Lower lobe of right lung (tissue), 2 donors: ENCODE results near the gene UVRAG. TPM values are rescaled to one million over a fixed set of nuclear protein-coding genes. Genes with fewer than 3 reads are reported as not detected.

Experiments
- ATAC-seq, 2 donors: fragments of 200-7000 bp; cut with Tn5 transposase; one replicate each; pipeline ENCODE4 v1.9.1; 2020 to 2022; ENCODE audit warnings: mild to moderate bottlenecking in 2 of 2, moderate library complexity in 2 of 2
- DNase-seq: peaks from one replicate; pipeline ENCODE4 v3.0.0-alpha.2; 2020
- H3K27ac ChIP-seq: fragments of 200-600 bp; one replicate; pipeline ENCODE4 v1.8.0; 2022
- H3K27me3 ChIP-seq: fragments of 200-600 bp; one replicate; pipeline ENCODE4 v1.8.0; 2022; ENCODE audit warnings: low read depth
- H3K36me3 ChIP-seq: fragments of 200-600 bp; one replicate; pipeline ENCODE4 v1.8.0; 2022; ENCODE audit warnings: mild to moderate bottlenecking
- H3K4me1 ChIP-seq: fragments of 200-600 bp; one replicate; pipeline ENCODE4 v1.8.0; 2022
- H3K4me3 ChIP-seq: fragments of 200-600 bp; one replicate; pipeline ENCODE4 v1.8.0; 2022; ENCODE audit warnings: mild to moderate bottlenecking
- H3K9me3 ChIP-seq: fragments of 200-600 bp; one replicate; pipeline ENCODE4 v1.8.0; 2022
- CTCF ChIP-seq: fragments of 200-600 bp; IDR thresholded peaks from one replicate; pipeline ENCODE4 v1.8.0; 2022; ENCODE audit warnings: antibody characterized with exemption, mild to moderate bottlenecking
- intact Hi-C: fragments of 100-400 bp; cut with DNase I; formaldehyde crosslinking; loops from one replicate; pipeline ENCODE4 v1.11.0; 2022
- total RNA-seq: library from RNA; stranded (reverse); fragmentation: NEBNext Ultra II Directional; extraction: Animal tissue kit (Norgen Biotek cat#: 25700); gene quantifications from one replicate; pipeline ENCODE4 v1.2.1, GENCODE V29; 2021
- donor health status: DM: no; HTN: yes; CAD: no; lungs with severe emphysema.

UVRAG gene
- total RNA-seq, 1 donor from 2014 or later, result 36.0 TPM

GRCh38 chr11:76085270-76085669 is 270.3 kb downstream of the UVRAG start:
- intact Hi-C loops, result no loop called here
- no peak for ATAC-seq
- no peak for TF ChIP-seq CTCF
- no peak overlapping the region for H3K4me3 ChIP-seq
- no peaks in the 10 kb centered on the region for H3K27me3 ChIP-seq
- H3K36me3 ChIP-seq, result no peaks in the 10 kb centered on the region
- no peak overlapping the region for H3K27ac ChIP-seq
- DNase-seq, result no peak
- H3K9me3 ChIP-seq, result peaks cover 2% of the 10 kb centered on the region
- H3K4me1 ChIP-seq, result peaks cover 7% of the 10 kb centered on the region

- no peak for DNase-seq
- Histone ChIP-seq H3K4me1 (peaks cover 7% of the 10 kb centered on the region), H3K4me3 (no peak overlapping the region), H3K27me3 (no peaks in the 10 kb centered on the region), H3K27ac (no peak overlapping the region), H3K9me3 (peaks cover 17% of the 10 kb centered on the region), H3K36me3 (no peaks in the 10 kb centered on the region)
- no peak for ATAC-seq
- intact Hi-C loops, result no loop called here
- no peak for TF ChIP-seq CTCF
Observed at GRCh38 chr11:76086743-76087635, 272.0 kb downstream of the UVRAG start.

- Histone ChIP-seq H3K36me3 (no peaks in the 10 kb centered on the region), H3K9me3 (peaks cover 17% of the 10 kb centered on the region), H3K27me3 (no peaks in the 10 kb centered on the region), H3K4me1 (peaks cover 7% of the 10 kb centered on the region), H3K27ac (no peak overlapping the region), H3K4me3 (no peak overlapping the region)
- intact Hi-C loops, result no loop called here
- ATAC-seq (no peak), DNase-seq (no peak)
- TF ChIP-seq CTCF, result no peak
Observed at GRCh38 chr11:76087749-76088148, 272.7 kb downstream of the UVRAG start.

- H3K9me3 ChIP-seq, result peaks cover 17% of the 10 kb centered on the region
- no peak overlapping the region for H3K27ac ChIP-seq
- H3K27me3 ChIP-seq, result no peaks in the 10 kb centered on the region
- no peak for ATAC-seq
- intact Hi-C loops, result no loop called here
- H3K4me1 ChIP-seq, result peaks cover under 1% of the 10 kb centered on the region
- no peak for DNase-seq
- H3K4me3 ChIP-seq, result no peak overlapping the region
- no peaks in the 10 kb centered on the region for H3K36me3 ChIP-seq
- no peak for TF ChIP-seq CTCF
Observed at GRCh38 chr11:76088511-76088910, 273.5 kb downstream of the UVRAG start.

GRCh38 chr11:76090174-76090573 is 275.2 kb downstream of the UVRAG start:
- no peaks in the 10 kb centered on the region for H3K36me3 ChIP-seq
- H3K4me3 ChIP-seq, result no peak overlapping the region
- no peaks in the 10 kb centered on the region for H3K4me1 ChIP-seq
- intact Hi-C loops, result no loop called here
- no peaks in the 10 kb centered on the region for H3K27me3 ChIP-seq
- TF ChIP-seq CTCF, result no peak
- DNase-seq (no peak), ATAC-seq (no peak)
- H3K9me3 ChIP-seq, result peaks cover 17% of the 10 kb centered on the region
- no peak overlapping the region for H3K27ac ChIP-seq
